HG03571 (cell line): Measurements from ENCODE around the gene CACNA2D1.

Experiments
- ATAC-seq: cut with Tn5 transposase; IDR thresholded peaks from one replicate; pipeline ENCODE4 v1.9.1; 2021; ENCODE audit not compliant: unreplicated experiment

Gene CACNA2D1

DNA sequence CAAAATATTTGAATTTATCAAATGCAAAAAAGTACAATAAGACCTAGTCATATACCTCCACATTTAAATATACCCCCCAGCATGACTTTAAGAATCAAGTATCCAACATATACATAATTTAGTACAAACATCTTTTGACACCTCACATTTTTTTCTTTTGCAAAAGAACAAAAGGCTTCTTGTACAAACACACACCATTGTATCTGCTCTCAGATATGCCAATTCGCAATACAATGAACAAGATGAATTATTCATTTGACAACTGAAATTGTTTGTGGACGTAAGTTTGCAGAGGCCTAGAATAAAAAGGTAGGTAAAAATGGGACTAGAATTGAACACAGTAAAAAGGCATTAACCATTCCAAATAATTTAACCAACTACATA is 154.4 kb downstream of the CACNA2D1 start:
- no peak for ATAC-seq

- ATAC-seq, result no peak
Measured at GRCh38 chr7:82286798-82287140, 156.8 kb downstream of the CACNA2D1 start.

DNA sequence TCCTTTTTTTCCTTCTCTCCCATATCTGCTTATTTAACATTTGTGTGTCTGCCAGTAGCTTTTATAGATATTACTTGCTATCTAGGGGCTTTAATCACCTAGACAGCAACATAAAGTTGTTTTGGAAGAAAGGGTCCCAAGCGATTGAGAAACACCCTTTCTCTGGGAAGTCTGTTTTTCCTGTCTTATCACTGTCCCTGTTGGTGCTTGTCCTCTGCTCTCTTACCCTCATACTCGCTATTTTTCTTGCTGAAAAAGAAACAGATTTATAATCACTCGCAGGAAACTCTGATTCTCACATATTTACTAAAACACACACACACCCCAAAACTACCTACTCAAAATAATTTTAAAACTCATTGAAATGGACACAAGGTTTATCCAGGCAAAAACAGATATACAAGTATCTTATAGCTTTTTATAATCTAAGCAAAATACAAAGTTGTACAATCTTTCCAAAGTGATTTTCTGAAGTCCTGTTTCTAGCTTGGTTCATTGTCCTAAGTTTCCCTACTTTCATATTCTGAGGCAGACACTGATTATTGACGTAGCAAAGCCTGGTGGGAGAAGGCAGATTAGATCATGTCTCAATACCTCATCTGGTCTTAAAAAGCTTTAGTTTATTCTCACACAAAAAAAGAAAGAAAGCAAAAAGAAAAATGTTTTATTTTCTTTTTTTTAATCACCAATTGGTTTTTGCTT is 157.3 kb downstream of the CACNA2D1 start:
- no peak for ATAC-seq

GRCh38 chr7:82284936-82285519 is 158.5 kb downstream of the CACNA2D1 start:
- no peak for ATAC-seq

DNA sequence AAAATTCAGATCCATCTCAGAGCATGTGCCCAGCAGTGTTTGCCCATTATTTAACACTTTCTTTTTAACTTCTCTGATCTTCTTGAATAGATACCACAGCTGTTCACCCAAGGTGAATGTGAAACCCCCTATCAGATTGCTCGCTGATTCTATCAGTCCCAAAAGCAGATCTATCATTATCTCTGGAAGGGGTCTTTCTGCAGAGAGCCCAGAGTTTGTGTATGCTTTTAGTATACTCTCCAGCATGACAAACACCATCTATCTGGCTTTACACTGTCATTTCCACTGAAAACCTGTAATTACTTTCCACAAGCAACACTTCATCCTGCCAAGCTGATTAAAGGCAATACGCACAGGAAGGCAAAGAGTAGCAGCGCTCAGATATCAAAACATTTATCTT is 168.2 kb downstream of the CACNA2D1 start:
- ATAC-seq, result no peak

GRCh38 chr7:82274681-82275080 is 168.9 kb downstream of the CACNA2D1 start:
- ATAC-seq, result no peak

- no peak for ATAC-seq
Measured at GRCh38 chr7:82273886-82274285, 169.7 kb downstream of the CACNA2D1 start.

- no peak for ATAC-seq
Measured at GRCh38 chr7:82270870-82271269, 172.7 kb downstream of the CACNA2D1 start.

DNA sequence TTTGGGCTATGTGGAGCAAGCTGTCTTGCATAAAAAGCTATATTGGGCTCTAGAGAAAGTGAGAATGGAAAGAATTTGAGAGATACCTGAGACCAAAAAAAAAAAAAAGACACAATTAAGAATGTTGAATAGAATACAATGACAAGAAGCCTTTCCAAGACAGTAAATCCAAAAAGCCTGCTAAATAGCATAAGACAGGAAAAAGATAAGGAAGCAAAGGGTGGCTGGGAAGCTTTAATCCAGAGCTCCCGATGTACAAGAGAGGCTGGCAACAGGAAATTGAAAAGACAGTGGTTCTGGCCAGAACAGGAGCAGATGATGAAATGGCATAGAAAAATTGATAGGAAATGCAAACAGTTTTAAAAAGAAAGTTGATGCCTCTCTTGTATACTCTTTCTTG is 174.9 kb downstream of the CACNA2D1 start:
- ATAC-seq, result no peak

DNA sequence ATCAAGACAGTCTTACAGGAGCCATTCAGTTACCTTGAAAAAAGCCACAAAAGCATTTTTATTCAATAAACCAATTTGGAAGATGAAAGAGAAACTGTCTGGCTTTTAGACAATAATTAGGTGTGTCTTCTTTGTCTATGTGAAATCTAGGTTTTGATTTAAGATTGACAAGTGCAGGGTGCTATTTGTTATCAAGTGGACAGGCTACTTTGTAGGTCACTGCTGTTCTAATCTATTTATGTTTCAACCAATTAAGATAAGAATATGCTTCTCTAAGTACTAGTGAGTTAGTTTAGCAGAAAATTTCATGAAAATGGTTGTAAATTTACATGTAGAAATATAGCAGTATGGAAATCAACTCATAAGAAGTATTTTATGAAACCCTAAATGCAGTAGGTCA is 177.5 kb downstream of the CACNA2D1 start:
- no peak for ATAC-seq

DNA sequence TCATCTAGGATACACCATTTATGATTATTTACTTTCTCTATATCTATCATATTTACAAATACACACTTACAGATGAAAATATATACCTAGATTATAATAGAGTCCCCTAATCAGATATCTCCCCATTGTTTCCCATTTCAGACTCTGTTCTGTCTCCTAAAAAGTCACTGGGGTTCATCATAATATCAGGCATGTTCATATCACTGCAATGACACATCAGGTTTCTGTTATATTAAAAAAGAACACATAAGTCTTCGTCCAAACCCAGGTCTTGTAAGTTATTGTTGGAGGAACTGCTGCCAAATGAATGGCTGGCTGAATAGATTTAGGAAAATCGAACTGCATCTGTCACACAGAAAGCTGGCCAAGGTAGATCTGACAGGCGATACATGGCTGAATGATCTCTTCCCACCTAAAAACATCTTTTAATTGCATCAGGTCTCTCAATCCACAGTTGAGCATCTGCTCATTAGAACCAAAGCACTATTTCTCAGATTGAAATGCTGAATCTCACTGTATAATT is 178.7 kb downstream of the CACNA2D1 start:
- no peak for ATAC-seq

GRCh38 chr7:82263920-82264782 is 179.4 kb downstream of the CACNA2D1 start:
- ATAC-seq, result no peak

DNA sequence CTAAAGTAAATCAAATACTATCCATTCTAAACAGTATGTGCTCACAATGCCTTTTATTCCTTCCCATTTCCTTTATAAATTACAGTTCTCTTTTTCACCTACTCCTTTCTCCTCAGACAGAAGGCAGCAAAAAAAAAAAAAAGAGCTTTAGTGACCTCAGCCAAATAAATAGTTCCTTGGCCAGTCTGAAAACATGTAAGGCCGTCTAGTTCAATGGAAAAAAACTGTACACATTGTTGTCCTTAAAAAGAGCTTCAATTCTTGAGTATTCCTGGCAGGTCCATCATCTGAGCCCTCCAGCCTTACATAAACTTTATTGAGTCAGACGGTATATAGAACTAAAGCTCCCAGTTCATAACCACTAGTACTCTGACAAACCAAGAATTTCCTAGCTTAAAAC is 185.4 kb downstream of the CACNA2D1 start:
- no peak for ATAC-seq

- no peak for ATAC-seq
Measured at GRCh38 chr7:82257118-82257695, 186.4 kb downstream of the CACNA2D1 start.

- no peak for ATAC-seq
Measured at GRCh38 chr7:82255706-82256105, 187.9 kb downstream of the CACNA2D1 start.

- no peak for ATAC-seq
Measured at GRCh38 chr7:82250598-82250997, 193.0 kb downstream of the CACNA2D1 start.

GRCh38 chr7:82249979-82250378 is 193.6 kb downstream of the CACNA2D1 start:
- no peak for ATAC-seq

- ATAC-seq, result no peak
Measured at GRCh38 chr7:82247814-82248433, 195.7 kb downstream of the CACNA2D1 start.

DNA sequence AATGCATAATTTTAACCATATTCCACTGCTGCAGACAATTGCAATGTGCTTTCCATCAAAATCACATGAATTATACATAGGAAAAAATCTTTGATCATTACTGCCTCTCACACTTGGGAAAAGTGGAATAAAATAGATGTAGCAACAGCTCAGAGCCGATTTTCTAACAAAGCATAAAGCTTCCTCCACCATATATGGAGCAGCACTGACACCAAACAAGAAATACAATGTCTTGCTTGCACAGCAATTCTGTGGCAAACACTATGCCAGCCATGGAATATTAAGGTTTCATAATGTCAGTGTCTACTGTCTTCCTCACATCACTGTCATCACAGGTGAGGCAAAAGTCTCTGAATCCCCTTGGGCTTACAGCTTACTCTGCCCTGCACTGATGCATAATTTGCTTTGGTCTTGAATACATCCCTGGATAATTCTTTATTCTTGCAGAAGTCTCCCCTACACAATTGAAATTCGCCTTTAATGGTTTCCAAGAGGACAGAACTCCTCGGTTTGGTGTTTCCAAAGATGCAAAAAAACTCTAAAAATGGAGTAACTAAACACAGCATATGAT is 198.5 kb downstream of the CACNA2D1 start:
- ATAC-seq, result no peak

GRCh38 chr7:82241356-82241755 is 202.2 kb downstream of the CACNA2D1 start:
- ATAC-seq, result no peak

DNA sequence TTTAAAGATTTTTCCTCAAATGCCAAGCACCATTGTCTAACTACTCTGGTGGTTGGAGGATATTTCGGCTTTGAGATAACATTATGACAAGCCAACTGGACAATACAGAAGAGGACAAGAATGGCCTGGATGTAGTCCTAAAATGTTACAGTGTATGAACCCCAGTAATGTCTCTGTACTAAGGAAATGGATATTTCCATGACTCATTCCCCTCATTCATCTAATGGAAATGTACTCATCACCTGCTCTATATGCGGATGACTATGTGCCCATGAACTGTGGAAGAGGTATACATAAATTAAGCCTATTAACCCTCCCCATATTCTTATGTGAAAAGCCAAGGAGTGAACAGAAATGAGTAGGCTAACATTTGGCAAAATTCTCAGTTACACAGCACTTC is 207.9 kb downstream of the CACNA2D1 start:
- no peak for ATAC-seq
